GM19099 (cell line): ENCODE data around the gene ZZZ3.

Experiments
- POLR2A ChIP-seq: IDR thresholded peaks from 3 replicates; pipeline ENCODE4 v1.6.1; 2011; ENCODE audit warnings: low read depth; ENCODE audit not compliant: insufficient read length; ENCODE audit errors: extremely low read depth

The ZZZ3 gene

DNA sequence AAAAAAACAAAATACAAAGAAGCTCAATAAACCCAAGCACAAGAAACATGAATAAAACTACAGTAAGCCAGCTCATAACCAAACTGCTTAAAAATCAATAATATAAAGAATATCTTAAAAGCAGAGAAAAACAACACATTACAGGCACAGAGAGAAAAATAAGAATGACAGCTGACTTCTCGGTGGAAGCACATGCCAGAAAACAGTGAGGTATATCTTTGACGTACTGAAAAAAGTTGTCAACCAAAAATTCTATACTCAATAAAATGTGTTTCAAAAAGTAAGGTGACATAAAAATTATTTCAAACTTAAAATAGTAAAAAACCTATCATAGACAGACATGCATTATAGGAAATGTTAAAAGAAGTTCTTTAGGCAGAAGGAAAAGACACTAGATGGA lies 33.3 kb downstream of the ZZZ3 start:
- no peak for TF ChIP-seq POLR2A

DNA sequence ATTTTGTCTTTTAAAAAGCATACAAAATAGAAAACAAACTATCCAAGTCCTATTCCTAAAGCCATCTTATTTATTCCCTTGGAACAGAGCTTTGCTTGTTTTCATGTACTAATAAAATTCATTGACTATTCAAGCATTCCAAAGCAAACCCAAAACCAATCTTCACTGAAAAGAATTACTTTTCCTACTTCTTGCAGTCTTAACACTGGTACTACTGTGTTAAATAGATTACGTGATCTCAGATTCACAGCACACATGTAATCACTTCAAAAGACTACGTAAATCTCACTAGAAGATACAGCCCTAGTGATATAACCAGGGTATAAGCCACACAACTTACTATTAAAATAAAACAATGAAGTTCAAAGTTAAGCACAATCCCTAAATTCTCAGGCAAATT lies 39.0 kb downstream of the ZZZ3 start:
- no peak for TF ChIP-seq POLR2A

- TF ChIP-seq POLR2A = no peak
These were observed 39.5 kb downstream of the ZZZ3 start for GRCh38 chr1:77642941-77643340.

- TF ChIP-seq POLR2A = no peak
These were observed 40.3 kb downstream of the ZZZ3 start for GRCh38 chr1:77642196-77642595.

DNA sequence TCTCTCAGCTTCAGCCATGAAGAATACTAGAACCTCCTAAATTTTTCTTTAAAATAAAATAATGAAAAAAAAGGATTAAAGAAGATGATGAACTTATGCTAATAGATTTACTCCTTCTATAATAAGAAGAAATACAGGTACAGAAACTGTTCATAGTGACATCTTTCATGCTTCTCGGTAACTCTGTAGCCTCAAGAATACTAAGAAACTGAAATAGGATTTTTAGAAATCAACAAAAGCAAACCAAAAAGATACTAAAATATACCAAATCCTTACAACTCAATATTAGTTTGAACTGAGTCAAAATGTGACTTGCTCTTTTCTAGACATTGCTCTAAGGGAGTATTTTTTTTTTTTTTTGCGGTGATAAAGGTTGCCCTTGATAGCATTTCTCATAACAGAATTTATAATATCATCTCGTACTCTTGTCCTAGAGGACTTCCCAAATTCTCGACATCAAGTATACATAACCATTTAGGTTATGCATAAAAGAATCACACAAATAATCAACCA lies 42.8 kb downstream of the ZZZ3 start:
- no peak for TF ChIP-seq POLR2A

GRCh38 chr1:77639056-77639455 lies 43.4 kb downstream of the ZZZ3 start:
- TF ChIP-seq POLR2A = no peak

- no peak for TF ChIP-seq POLR2A
These were observed 45.6 kb downstream of the ZZZ3 start for GRCh38 chr1:77636864-77637263.
